Measurements from ENCODE around the gene C16orf82. TPM values are rescaled to one million over a fixed set of nuclear protein-coding genes. Genes with fewer than 3 reads are reported as not detected.

The C16orf82 gene
- total RNA-seq, 1 donor, result not detected

- H3K4me3 ChIP-seq (ENCODE audit: low read depth, low read length), result no peak overlapping the region
- TF ChIP-seq, protein P1, sequence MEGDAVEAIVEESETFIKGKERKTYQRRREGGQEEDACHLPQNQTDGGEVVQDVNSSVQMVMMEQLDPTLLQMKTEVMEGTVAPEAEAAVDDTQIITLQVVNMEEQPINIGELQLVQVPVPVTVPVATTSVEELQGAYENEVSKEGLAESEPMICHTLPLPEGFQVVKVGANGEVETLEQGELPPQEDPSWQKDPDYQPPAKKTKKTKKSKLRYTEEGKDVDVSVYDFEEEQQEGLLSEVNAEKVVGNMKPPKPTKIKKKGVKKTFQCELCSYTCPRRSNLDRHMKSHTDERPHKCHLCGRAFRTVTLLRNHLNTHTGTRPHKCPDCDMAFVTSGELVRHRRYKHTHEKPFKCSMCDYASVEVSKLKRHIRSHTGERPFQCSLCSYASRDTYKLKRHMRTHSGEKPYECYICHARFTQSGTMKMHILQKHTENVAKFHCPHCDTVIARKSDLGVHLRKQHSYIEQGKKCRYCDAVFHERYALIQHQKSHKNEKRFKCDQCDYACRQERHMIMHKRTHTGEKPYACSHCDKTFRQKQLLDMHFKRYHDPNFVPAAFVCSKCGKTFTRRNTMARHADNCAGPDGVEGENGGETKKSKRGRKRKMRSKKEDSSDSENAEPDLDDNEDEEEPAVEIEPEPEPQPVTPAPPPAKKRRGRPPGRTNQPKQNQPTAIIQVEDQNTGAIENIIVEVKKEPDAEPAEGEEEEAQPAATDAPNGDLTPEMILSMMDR (IDR thresholded peaks at IDR 0.05; ENCODE audit: insufficient read depth, low read length), result no peak
- no peak for DNase-seq (ENCODE audit: low read depth)
Measured at GRCh38 chr16:27102701-27103575, 36.2 kb downstream of the C16orf82 start.

GRCh38 chr16:27103954-27104353 lies 37.2 kb downstream of the C16orf82 start:
- H3K4me3 ChIP-seq (ENCODE audit: low read depth, low read length), result no peak overlapping the region
- DNase-seq (ENCODE audit: low read depth), result no peak
- TF ChIP-seq, protein P1 (IDR thresholded peaks at IDR 0.05; ENCODE audit: insufficient read depth, low read length), result no peak

- H3K4me3 ChIP-seq (ENCODE audit: low read depth, low read length), result no peak overlapping the region
- TF ChIP-seq, protein P1 (IDR thresholded peaks at IDR 0.05; ENCODE audit: insufficient read depth, low read length), result no peak
- no peak for DNase-seq (ENCODE audit: low read depth)
Measured at GRCh38 chr16:27106305-27106704, 39.6 kb downstream of the C16orf82 start.

GRCh38 chr16:27107185-27107592 lies 40.5 kb downstream of the C16orf82 start:
- no peak overlapping the region for H3K4me3 ChIP-seq (ENCODE audit: low read depth, low read length)
- TF ChIP-seq, protein P1 (IDR thresholded peaks at IDR 0.05; ENCODE audit: insufficient read depth, low read length), result no peak
- DNase-seq (ENCODE audit: low read depth), result no peak

DNA sequence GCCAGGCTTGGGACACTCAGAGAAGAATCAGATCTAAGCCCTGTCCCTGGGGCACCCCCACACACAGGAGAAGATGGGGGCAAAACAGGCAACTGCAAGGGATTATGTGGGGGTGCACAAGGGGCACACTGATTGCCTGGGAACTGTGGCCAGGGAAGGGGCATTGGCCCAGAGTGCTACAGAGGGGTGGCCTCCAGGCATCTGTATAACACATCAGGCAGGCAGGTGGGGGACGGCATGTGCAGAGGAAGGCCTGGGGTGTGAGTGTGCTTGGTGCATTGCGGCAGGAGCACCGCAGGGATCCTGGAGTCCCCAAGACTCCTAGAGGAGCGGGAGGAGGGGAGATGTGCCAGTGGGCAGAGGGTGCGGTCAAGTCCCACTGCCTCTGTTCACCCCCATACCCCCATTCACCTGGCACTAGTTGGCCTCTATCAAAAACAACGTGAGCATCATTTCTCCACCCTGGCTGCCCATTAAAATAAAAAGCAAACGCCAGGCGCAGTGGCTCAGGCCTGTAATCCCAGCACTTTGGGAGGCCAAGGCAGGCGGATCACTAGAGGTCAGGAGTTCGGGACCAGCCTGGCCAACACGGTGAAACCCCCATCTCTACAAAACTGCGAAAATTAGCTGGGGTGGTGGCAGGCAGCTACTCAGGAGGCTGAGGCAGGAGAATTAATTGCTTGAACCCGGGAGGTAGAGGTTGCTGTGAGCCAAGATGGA lies 41.5 kb downstream of the C16orf82 start:
- TF ChIP-seq, protein P1 (IDR thresholded peaks at IDR 0.05; ENCODE audit: insufficient read depth, low read length), result no peak
- no peak overlapping the region for H3K4me3 ChIP-seq (ENCODE audit: low read depth, low read length)
- DNase-seq (ENCODE audit: low read depth), result no peak

DNA sequence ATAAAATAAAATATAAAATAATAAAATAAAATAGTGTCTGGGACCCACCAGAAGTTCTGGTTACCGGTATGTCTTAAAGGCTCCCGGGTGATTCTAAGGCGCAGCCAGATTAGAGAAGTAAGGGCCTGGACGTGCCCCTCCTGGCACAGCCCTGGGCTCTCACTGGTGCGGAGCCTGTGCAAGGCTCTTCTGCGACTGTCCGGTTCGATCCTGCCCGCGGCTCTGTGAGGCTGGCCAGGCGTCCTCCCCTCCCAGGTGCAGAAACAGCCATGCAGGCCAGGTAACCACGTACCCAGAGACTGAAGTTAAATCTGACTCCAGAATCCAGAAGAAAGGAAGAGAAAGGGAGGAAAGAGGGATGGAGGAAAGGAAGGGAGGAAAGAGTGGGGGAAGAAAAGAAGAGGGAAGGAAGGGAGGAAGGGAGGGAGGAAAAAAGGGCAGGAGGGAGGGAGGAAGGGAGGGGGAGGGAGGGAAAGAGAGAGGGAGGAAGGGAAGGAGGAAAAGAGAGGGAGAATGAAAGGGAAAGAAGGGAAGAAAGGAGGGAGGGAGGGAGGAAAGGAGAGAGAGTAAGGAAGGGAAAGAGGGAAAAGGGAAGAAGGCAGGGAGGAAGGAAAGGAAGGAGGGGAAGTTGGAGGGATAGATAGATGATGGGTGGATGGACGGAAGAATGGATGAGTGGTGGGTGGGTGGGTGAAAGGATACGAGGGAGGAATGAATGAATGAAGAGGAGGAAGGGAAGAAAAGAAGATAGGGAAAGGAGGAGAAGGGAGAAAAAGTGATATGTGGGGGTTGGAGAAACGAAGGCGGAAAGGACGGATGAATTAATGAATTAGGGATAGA lies 42.3 kb downstream of the C16orf82 start:
- TF ChIP-seq, protein P1 (IDR thresholded peaks at IDR 0.05; ENCODE audit: insufficient read depth, low read length), result no peak
- no peak for DNase-seq (ENCODE audit: low read depth)
- H3K4me3 ChIP-seq (ENCODE audit: low read depth, low read length), result peak overlapping the region; percentile 56

All from fibroblast of the aortic adventitia (primary cell).